ENCODE results near the gene SCRT2.
"Not testable (repeated sequence)": the region's sequence is repeated elsewhere in the genome, so short reads cannot be mapped to it uniquely, and the experiment has no call there.

SCRT2 gene

DNA sequence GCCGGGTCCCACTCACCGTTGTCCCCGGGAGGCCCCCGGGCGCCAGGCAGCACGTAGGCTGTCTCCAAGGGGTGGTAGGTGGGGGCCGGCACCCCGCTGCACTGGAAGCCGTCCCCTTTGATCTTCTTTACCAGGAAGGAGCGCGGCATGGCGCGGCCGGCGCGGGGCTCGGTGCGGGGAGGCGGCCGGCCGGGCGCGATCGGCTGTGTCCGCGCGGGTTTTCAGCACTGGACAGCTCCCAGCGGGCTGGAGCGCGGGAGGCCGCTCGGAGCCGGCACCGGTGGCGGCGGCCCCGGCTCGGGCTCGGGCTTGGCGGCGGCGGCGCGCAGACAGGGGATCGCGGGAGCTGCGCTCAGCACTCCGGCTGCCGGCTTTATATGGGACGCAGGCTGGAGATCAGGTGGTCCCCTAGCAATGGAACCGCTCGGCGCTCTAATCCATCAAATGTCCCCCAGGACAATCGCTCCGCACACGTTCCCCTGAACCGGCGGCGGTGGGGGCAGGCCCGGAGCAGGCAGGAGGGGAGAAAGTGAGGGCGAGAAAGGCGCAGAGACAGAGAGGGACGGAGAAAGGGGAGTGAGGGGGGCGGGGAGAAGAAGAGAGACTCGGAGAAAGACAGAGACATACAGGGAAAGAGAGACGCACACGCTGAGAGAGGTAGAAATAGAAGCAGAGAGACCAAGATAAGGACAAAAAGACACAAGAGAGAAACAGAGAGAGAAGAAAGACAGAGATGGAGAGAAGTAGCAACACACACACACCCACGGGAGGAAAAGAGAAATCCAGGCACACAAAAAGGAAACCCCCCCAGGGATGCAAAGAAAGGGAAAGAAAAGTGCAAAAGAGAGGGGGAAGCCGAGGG is at the start of gene SCRT2:
Gene SCRT2, minus strand, starts transcription at position 350 of the 862 bp plus-strand sequence. Its CDS starts 201 bp downstream, at position 149.
- Histone ChIP-seq H3K4me2 (peak within 1 kb of the TSS; percentile 71), H3K36me3 (ENCODE audit: insufficient read depth) (no peaks in the 10 kb centered on the region), H4K20me1 (ENCODE audit: insufficient read depth) (no peaks in the 10 kb centered on the region), H3K4me1 (ENCODE audit: low read depth, poor library complexity, severe bottlenecking) (peaks cover 12% of the 10 kb centered on the region), H2AFZ (ENCODE audit: low read depth) (no peak within 1 kb of the TSS), H3K9ac (no peak within 1 kb of the TSS), H3K27me3 (ENCODE audit: insufficient read depth, low read depth) (peaks cover 50% of the 10 kb centered on the region), H3K79me2 (ENCODE audit: insufficient read depth, low read depth) (no peaks in the 10 kb centered on the region), H3K27ac (no peak within 1 kb of the TSS), H3K4me3 (IDR thresholded peaks at IDR 0.05; ENCODE audit: insufficient read depth, low read depth, low read length) (no peak within 1 kb of the TSS)
- TF ChIP-seq, protein P1, sequence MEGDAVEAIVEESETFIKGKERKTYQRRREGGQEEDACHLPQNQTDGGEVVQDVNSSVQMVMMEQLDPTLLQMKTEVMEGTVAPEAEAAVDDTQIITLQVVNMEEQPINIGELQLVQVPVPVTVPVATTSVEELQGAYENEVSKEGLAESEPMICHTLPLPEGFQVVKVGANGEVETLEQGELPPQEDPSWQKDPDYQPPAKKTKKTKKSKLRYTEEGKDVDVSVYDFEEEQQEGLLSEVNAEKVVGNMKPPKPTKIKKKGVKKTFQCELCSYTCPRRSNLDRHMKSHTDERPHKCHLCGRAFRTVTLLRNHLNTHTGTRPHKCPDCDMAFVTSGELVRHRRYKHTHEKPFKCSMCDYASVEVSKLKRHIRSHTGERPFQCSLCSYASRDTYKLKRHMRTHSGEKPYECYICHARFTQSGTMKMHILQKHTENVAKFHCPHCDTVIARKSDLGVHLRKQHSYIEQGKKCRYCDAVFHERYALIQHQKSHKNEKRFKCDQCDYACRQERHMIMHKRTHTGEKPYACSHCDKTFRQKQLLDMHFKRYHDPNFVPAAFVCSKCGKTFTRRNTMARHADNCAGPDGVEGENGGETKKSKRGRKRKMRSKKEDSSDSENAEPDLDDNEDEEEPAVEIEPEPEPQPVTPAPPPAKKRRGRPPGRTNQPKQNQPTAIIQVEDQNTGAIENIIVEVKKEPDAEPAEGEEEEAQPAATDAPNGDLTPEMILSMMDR (conservative IDR thresholded peaks at IDR 0.05; ENCODE audit: low read depth, low read length), result no peak

DNA sequence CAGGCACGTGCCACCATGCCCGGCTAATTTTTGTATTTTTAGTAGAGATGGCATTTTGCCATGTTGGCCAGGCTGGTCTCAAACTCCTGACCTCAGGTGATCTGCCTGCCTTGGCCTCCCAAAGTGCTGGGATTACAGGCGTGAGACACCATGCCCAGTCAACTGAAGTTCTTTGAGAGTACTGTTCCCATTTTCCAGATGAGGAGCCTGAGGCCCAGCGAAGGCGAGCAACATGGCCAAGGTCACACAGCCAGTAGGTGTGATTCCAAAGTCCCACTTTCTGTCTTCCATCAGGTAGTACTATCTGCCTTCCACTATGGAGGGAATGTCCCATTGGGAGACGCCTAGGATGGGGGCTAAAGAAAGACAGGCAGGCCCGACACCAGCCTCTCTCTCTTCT is 49.2 kb upstream of the SCRT2 start:
- H3K9ac ChIP-seq; H3K4me1 ChIP-seq (ENCODE audit: low read depth, poor library complexity, severe bottlenecking); H3K36me3 ChIP-seq (ENCODE audit: insufficient read depth); H4K20me1 ChIP-seq (ENCODE audit: insufficient read depth); H3K27ac ChIP-seq; H3K4me2 ChIP-seq; H3K4me3 ChIP-seq (IDR thresholded peaks at IDR 0.05; ENCODE audit: insufficient read depth, low read depth, low read length); H3K79me2 ChIP-seq (ENCODE audit: insufficient read depth, low read depth); H3K27me3 ChIP-seq (ENCODE audit: insufficient read depth, low read depth); H2AFZ ChIP-seq (ENCODE audit: low read depth): not testable (repeated sequence)

DNA sequence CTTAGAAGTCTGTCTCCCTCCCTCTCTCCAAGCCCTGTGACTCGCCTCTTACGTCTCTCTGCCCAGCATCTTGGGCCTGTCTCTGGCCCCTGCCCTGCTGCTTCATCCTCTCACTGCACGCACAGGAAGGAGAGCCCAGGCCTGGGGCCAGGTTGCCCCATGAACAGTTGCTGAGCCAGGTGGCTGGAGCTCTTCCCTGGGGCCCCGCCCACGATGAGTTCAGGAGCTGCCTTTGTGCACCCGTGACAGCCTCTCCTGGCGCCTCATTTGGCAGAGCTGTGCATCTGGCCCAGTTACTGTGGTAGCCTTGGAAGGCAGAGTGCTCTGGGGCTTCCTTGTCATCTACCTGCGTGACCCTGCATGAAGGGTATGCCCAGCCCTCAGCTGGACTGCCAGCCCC is 48.2 kb upstream of the SCRT2 start:
- H3K27ac ChIP-seq, result no peak overlapping the region
- no peak overlapping the region for H3K9ac ChIP-seq
- no peak overlapping the region for H3K4me3 ChIP-seq (IDR thresholded peaks at IDR 0.05; ENCODE audit: insufficient read depth, low read depth, low read length)
- TF ChIP-seq, protein P1 (conservative IDR thresholded peaks at IDR 0.05; ENCODE audit: low read depth, low read length), result no peak
- H3K4me2 ChIP-seq, result no peak overlapping the region
- no peaks in the 10 kb centered on the region for H4K20me1 ChIP-seq (ENCODE audit: insufficient read depth)
- H3K36me3 ChIP-seq (ENCODE audit: insufficient read depth), result no peaks in the 10 kb centered on the region
- H3K79me2 ChIP-seq (ENCODE audit: insufficient read depth, low read depth), result no peaks in the 10 kb centered on the region
- H3K27me3 ChIP-seq (ENCODE audit: insufficient read depth, low read depth), result no peaks in the 10 kb centered on the region
- no peak overlapping the region for H2AFZ ChIP-seq (ENCODE audit: low read depth)
- H3K4me1 ChIP-seq (ENCODE audit: low read depth, poor library complexity, severe bottlenecking), result no peaks in the 10 kb centered on the region

DNA sequence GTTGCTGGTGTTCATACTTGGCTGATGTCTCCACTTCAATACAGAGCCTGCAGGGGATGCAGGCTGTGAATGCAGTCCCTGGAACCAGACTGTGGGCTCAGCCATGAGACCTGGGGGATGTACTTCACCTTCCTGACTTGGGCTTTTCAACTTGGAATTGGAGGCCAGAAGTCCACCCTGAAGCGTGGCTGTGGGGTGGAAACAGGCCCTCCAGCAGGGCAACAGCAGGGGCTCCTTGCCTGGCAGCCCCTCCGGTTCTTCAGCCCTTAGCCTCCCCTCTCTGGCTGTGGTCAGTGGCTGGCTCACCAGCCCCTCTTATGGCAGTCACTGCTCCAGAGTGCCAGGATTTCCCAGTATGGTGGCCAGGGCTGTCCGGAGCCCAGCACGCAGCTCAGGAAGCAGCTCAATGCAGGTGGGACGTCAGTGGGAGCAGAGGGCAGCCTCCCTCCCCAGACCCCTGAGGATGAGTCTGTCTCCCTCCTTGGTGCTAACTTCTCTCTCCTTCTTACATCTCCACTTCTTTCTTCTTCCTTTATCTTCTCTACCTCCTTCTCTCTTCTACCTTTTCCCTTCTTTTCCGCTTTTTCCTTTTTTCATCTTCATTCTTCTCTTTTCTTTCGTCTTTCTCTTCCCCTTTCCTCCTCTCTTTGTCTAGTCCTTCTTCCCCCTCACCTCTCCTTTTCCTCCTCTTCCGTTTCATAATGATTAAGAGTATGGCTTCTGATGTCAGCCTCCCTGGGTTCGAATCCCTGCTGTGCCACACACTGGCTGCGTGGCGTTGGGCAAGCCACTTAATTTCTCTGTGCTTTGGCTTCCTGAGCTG is 47.4 kb upstream of the SCRT2 start:
- H3K4me3 ChIP-seq (IDR thresholded peaks at IDR 0.05; ENCODE audit: insufficient read depth, low read depth, low read length), result no peak overlapping the region
- no peaks in the 10 kb centered on the region for H3K4me1 ChIP-seq (ENCODE audit: low read depth, poor library complexity, severe bottlenecking)
- H3K4me2 ChIP-seq, result no peak overlapping the region
- no peaks in the 10 kb centered on the region for H3K36me3 ChIP-seq (ENCODE audit: insufficient read depth)
- H3K9ac ChIP-seq, result no peak overlapping the region
- no peaks in the 10 kb centered on the region for H4K20me1 ChIP-seq (ENCODE audit: insufficient read depth)
- H2AFZ ChIP-seq (ENCODE audit: low read depth), result no peak overlapping the region
- H3K27me3 ChIP-seq (ENCODE audit: insufficient read depth, low read depth), result no peaks in the 10 kb centered on the region
- H3K79me2 ChIP-seq (ENCODE audit: insufficient read depth, low read depth), result no peaks in the 10 kb centered on the region
- TF ChIP-seq, protein P1 (conservative IDR thresholded peaks at IDR 0.05; ENCODE audit: low read depth, low read length), result no peak
- no peak overlapping the region for H3K27ac ChIP-seq

Data from KMS-11 (cell line).